Measurements from ENCODE around the gene ANKMY1.

Gene ANKMY1

GRCh38 chr2:240517342-240517741 is 40.4 kb downstream of the ANKMY1 start:
- DNase-seq, result no peak

GRCh38 chr2:240514631-240515030 is 43.2 kb downstream of the ANKMY1 start:
- no peak for DNase-seq

- no peak for DNase-seq
These were observed 44.1 kb downstream of the ANKMY1 start for GRCh38 chr2:240513549-240514287.

GRCh38 chr2:240512666-240513535 is 44.9 kb downstream of the ANKMY1 start:
- DNase-seq, result no peak

GRCh38 chr2:240512109-240512485 is 45.7 kb downstream of the ANKMY1 start:
- no peak for DNase-seq

GRCh38 chr2:240511351-240512108 is 46.3 kb downstream of the ANKMY1 start:
- DNase-seq, result no peak

GRCh38 chr2:240510513-240511210 is 47.1 kb downstream of the ANKMY1 start:
- no peak for DNase-seq

GRCh38 chr2:240509667-240510512 is 47.9 kb downstream of the ANKMY1 start:
- no peak for DNase-seq

- DNase-seq, result no peak
These were observed 48.8 kb downstream of the ANKMY1 start for GRCh38 chr2:240508832-240509545.

GRCh38 chr2:240507778-240508251 is 50.0 kb downstream of the ANKMY1 start:
- DNase-seq, result no peak

GRCh38 chr2:240507060-240507777 is 50.6 kb downstream of the ANKMY1 start:
- DNase-seq, result no peak

- no peak for DNase-seq
These were observed 51.3 kb downstream of the ANKMY1 start for GRCh38 chr2:240506406-240507059.

GRCh38 chr2:240505910-240506309 is 51.9 kb downstream of the ANKMY1 start:
- DNase-seq, result no peak

GRCh38 chr2:240503848-240504247 is 53.9 kb downstream of the ANKMY1 start:
- DNase-seq, result no peak

- DNase-seq, result no peak
These were observed 54.4 kb downstream of the ANKMY1 start for GRCh38 chr2:240503375-240503774.

- DNase-seq, result no peak
These were observed 55.2 kb downstream of the ANKMY1 start for GRCh38 chr2:240502430-240503121.

- DNase-seq, result no peak
These were observed 55.7 kb downstream of the ANKMY1 start for GRCh38 chr2:240502059-240502429.

GRCh38 chr2:240501531-240501991 is 56.2 kb downstream of the ANKMY1 start:
- DNase-seq, result no peak
